ENCODE data around the gene GALNT11.

The GALNT11 gene

GRCh38 chr7:152006336-152006735, 19.1 kb upstream of the GALNT11 start:
- no peak for TF ChIP-seq CTCF (IDR thresholded peaks at IDR 0.05)
- Histone ChIP-seq H3K27ac (no peak overlapping the region), H3K4me3 (ENCODE audit: low read depth in 1 of 2, low read length in 1 of 2) (no peak overlapping the region), H3K4me1 (ENCODE audit: control insufficient read depth in 1 of 2, insufficient read depth in 1 of 2, low read depth in 1 of 2, low read length in 1 of 2) (no peaks in the 10 kb centered on the region), H3K36me3 (no peaks in the 10 kb centered on the region), H3K9me3 (no peaks in the 10 kb centered on the region), H3K27me3 (peaks cover 6% of the 10 kb centered on the region)

GRCh38 chr7:152011860-152012259, 13.6 kb upstream of the GALNT11 start:
- Histone ChIP-seq H3K9me3 (no peaks in the 10 kb centered on the region), H3K4me1 (ENCODE audit: control insufficient read depth in 1 of 2, insufficient read depth in 1 of 2, low read depth in 1 of 2, low read length in 1 of 2) (no peaks in the 10 kb centered on the region), H3K4me3 (ENCODE audit: low read depth in 1 of 2, low read length in 1 of 2) (no peak overlapping the region), H3K27me3 (no peaks in the 10 kb centered on the region), H3K27ac (no peak overlapping the region), H3K36me3 (no peaks in the 10 kb centered on the region)
- TF ChIP-seq CTCF (IDR thresholded peaks at IDR 0.05): no peak

- Histone ChIP-seq H3K27me3 (no peaks in the 10 kb centered on the region), H3K27ac (no peak overlapping the region), H3K36me3 (no peaks in the 10 kb centered on the region), H3K9me3 (no peaks in the 10 kb centered on the region), H3K4me3 (ENCODE audit: low read depth in 1 of 2, low read length in 1 of 2) (no peak overlapping the region), H3K4me1 (ENCODE audit: control insufficient read depth in 1 of 2, insufficient read depth in 1 of 2, low read depth in 1 of 2, low read length in 1 of 2) (no peaks in the 10 kb centered on the region)
- TF ChIP-seq CTCF (IDR thresholded peaks at IDR 0.05): no peak
These were observed 12.2 kb upstream of the GALNT11 start for GRCh38 chr7:152013230-152013629.

- Histone ChIP-seq H3K4me1 (ENCODE audit: control insufficient read depth in 1 of 2, insufficient read depth in 1 of 2, low read depth in 1 of 2, low read length in 1 of 2) (no peaks in the 10 kb centered on the region), H3K36me3 (no peaks in the 10 kb centered on the region), H3K9me3 (no peaks in the 10 kb centered on the region), H3K27ac (no peak overlapping the region), H3K4me3 (ENCODE audit: low read depth in 1 of 2, low read length in 1 of 2) (no peak overlapping the region), H3K27me3 (no peaks in the 10 kb centered on the region)
- no peak for TF ChIP-seq CTCF (IDR thresholded peaks at IDR 0.05)
These were observed 11.5 kb upstream of the GALNT11 start for GRCh38 chr7:152013974-152014373.

- H3K27me3 ChIP-seq: no peaks in the 10 kb centered on the region
- H3K27ac ChIP-seq: no peak overlapping the region
These were observed 10.8 kb upstream of the GALNT11 start for GRCh38 chr7:152014722-152015121.

More at GRCh38 chr7:152014722-152015121, 10.8 kb upstream of the GALNT11 start:
- Histone ChIP-seq H3K9me3 (no peaks in the 10 kb centered on the region), H3K36me3 (no peaks in the 10 kb centered on the region), H3K4me3 (ENCODE audit: low read depth in 1 of 2, low read length in 1 of 2) (no peak overlapping the region), H3K4me1 (ENCODE audit: control insufficient read depth in 1 of 2, insufficient read depth in 1 of 2, low read depth in 1 of 2, low read length in 1 of 2) (no peaks in the 10 kb centered on the region)
- TF ChIP-seq CTCF (IDR thresholded peaks at IDR 0.05): no peak

Data from neutrophil (primary cell).